Fibroblast of the aortic adventitia (primary cell): ENCODE data around the gene ARHGAP15. TPM values are rescaled to one million over a fixed set of nuclear protein-coding genes. Genes with fewer than 3 reads are reported as not detected.

Experiments used
- DNase-seq: peaks from one replicate; pipeline ENCODE4 v3.0.0-alpha.2; 2010; ENCODE audit warnings: low read depth
- H3K4me3 ChIP-seq: 2 replicates; pipeline ENCODE4 v1.5.1; 2011; ENCODE audit warnings: low read depth, mild to moderate bottlenecking, control low read depth, low read length, moderate library complexity
- CTCF ChIP-seq: IDR thresholded peaks from 2 replicates; pipeline ENCODE4 v1.5.1; 2011; ENCODE audit warnings: mild to moderate bottlenecking, low read length, control low read depth, inconsistent platforms; ENCODE audit not compliant: insufficient read depth
- total RNA-seq: library from RNA; depleted of rRNA; stranded (reverse); fragments of >200 nt; gene quantifications from 2 replicates; pipeline ENCODE4 v1.2.3, GENCODE V29; 2012; ENCODE audit warnings: low replicate concordance

ARHGAP15 gene
- total RNA-seq, 1 donor, result not detected

DNA sequence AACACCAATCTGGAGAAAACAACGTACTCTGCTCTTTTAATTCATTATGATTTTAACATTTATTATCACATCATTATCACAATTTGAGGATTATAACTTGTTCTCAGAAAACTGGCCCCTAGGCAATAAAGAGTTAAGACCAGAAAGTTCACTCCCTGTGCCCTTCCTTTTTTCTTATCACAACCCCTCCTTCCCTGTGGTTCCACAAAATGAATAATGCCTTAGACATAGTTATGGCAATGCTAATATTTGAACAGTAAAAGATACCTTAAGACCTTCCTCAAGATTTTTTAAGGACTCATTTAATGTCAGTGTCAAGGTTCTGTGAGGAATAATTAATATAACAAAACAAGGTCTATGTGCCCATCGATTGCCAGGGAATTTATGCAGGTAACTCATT is 596.2 kb downstream of the ARHGAP15 start:
- no peak overlapping the region for H3K4me3 ChIP-seq
- no peak for TF ChIP-seq CTCF
- DNase-seq, result no peak

GRCh38 chr2:143726151-143726845 is 597.1 kb downstream of the ARHGAP15 start:
- no peak overlapping the region for H3K4me3 ChIP-seq
- DNase-seq, result no peak
- no peak for TF ChIP-seq CTCF

DNA sequence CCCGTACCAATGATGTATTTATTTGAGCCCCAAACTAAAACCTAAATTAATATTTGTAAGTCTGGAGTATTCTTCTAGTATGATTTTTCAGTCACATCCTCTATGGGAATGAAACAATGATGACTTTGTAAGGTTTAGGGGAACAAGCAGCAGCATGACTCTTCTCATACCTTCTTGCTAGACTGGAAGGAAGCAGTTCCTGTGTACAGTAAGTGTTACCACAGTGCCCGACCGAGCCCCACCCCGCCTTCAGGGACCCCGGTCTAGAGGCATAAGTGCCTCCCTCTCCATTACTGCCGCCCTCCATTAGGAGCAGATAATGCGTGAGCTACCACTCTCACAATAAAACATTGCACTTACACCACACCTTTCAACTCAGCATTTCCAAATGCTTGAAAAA is 599.3 kb downstream of the ARHGAP15 start:
- no peak for TF ChIP-seq CTCF
- H3K4me3 ChIP-seq, result no peak overlapping the region
- no peak for DNase-seq

DNA sequence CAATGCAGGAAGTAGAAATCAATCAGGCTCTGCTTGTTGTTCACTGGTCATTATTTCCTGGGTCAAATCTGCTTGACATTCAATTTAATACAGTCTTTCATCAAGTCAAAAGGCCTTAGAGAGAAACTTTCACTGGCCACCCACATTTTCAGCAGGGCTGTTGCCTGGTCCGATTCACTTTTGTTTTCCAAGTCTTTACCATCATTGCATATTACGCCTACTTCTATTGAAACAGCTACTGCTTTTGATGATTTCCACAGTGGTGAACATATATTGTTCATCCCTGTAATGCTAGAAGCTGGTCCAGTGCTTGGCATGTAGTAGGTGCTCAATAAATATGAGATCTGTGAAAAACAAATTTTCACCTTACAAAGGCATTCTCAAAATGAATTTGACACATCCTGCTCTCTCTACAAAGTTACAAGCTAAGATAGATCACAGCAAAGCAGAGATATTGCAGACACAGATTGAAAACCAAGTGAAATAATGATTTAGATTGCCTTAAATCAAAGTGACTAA is 600.1 kb downstream of the ARHGAP15 start:
- TF ChIP-seq CTCF, result no peak
- no peak for DNase-seq
- no peak overlapping the region for H3K4me3 ChIP-seq

DNA sequence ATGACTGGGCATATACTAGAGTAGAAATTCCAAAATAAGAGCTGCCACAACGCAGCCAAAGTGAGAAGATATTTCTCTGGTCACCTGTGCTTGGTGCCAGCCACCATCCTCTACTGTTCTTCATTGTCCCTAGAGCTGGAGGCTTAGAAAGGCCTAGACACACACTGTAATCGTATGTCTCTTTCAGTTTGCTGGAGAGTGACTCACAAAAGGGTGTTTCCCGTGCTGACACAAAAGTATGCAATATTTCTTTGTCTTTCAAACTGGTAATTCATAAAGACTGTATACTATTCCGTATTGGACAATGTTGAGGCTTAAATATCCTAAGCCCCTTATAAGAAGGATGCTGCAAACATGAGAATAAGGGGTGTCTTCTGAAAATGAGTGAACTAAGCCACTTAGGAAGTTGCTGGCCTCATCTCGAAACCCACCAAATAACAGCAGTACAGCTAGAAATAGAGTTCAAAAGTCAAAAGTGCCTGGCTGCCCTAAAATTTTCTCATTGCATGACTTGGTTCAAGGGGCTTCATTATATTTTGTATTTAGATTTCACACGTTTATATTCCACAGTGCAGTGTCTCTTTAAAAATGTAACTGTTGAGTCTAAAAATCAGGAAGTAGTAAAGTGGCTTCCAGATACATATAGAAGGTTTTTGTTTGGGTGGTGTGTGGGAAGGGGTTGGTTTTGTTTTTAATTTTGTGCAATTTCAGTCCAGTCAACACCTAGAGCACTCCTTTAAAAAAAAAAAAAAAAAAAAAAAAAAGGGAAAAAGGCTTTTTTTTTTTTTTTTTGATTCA is 601.1 kb downstream of the ARHGAP15 start:
- H3K4me3 ChIP-seq, result no peak overlapping the region
- DNase-seq, result peak; percentile 14
- no peak for TF ChIP-seq CTCF

- TF ChIP-seq CTCF, result no peak
- no peak for DNase-seq
- H3K4me3 ChIP-seq, result no peak overlapping the region
Measured at GRCh38 chr2:143730953-143731260, 601.7 kb downstream of the ARHGAP15 start.

GRCh38 chr2:143732076-143732475 is 602.9 kb downstream of the ARHGAP15 start:
- TF ChIP-seq CTCF, result no peak
- DNase-seq, result peak; percentile 5
- H3K4me3 ChIP-seq, result no peak overlapping the region
